Measurements from ENCODE around the gene BNIP3. TPM values are rescaled to one million over a fixed set of nuclear protein-coding genes. Genes with fewer than 3 reads are reported as not detected.

The BNIP3 gene
- total and polyA plus RNA-seq, 2 of the 13 experiments (the other 11 are each of a cell fraction or from before 2014, with no cell fraction given) = 73.7 to 223 TPM

- no peak; the same call in none of the 2 replicates for TF ChIP-seq TARDBP (CRISPR knock-in tag; IDR thresholded peaks at IDR 0.05)
- TF ChIP-seq MBNL3 (CRISPR knock-in tag; conservative IDR thresholded peaks at IDR 0.05) = no peak
- TF ChIP-seq, protein P1, sequence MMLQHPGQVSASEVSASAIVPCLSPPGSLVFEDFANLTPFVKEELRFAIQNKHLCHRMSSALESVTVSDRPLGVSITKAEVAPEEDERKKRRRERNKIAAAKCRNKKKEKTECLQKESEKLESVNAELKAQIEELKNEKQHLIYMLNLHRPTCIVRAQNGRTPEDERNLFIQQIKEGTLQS (CRISPR knock-in tag; IDR thresholded peaks at IDR 0.05) = no peak
- no peak for TF ChIP-seq ZNF577 (CRISPR knock-in tag; IDR thresholded peaks at IDR 0.05; ENCODE audit: borderline replicate concordance, low read depth)
- TF ChIP-seq NKX3-1 (CRISPR knock-in tag; IDR thresholded peaks at IDR 0.05) = no peak
- no peak for TF ChIP-seq MAZ (IDR thresholded peaks at IDR 0.05; ENCODE audit: borderline replicate concordance, low read depth, low read length)
- 0 out of 2 replicates have a peak, but pooled peaks have one; percentile 17 for TF ChIP-seq MAZ (CRISPR knock-in tag; IDR thresholded peaks at IDR 0.05; ENCODE audit: low read depth)
- no peak for TF ChIP-seq AKNA (CRISPR knock-in tag; IDR thresholded peaks at IDR 0.05; ENCODE audit: borderline replicate concordance)
- TF ChIP-seq NFKB2 (CRISPR knock-in tag; IDR thresholded peaks at IDR 0.05; ENCODE audit: borderline replicate concordance) = 0 out of 2 replicates have a peak, but pooled peaks have one; percentile 31
- TF ChIP-seq ZNF3 (CRISPR knock-in tag; IDR thresholded peaks at IDR 0.05) = no peak
- TF ChIP-seq ZNF253 (CRISPR knock-in tag; IDR thresholded peaks at IDR 0.05; ENCODE audit: borderline replicate concordance) = peak; percentile 44; the same call in 1 of the 2 replicates
- TF ChIP-seq SNAI1 (CRISPR knock-in tag; IDR thresholded peaks at IDR 0.05; ENCODE audit: borderline replicate concordance) = 0 out of 2 replicates have a peak, but pooled peaks have one; percentile 33
- TF ChIP-seq CHCHD3 (CRISPR knock-in tag; IDR thresholded peaks at IDR 0.05) = no peak
- no peak for TF ChIP-seq ZIK1 (CRISPR knock-in tag; IDR thresholded peaks at IDR 0.05; ENCODE audit: borderline replicate concordance, low read depth)
- TF ChIP-seq, protein P2, sequence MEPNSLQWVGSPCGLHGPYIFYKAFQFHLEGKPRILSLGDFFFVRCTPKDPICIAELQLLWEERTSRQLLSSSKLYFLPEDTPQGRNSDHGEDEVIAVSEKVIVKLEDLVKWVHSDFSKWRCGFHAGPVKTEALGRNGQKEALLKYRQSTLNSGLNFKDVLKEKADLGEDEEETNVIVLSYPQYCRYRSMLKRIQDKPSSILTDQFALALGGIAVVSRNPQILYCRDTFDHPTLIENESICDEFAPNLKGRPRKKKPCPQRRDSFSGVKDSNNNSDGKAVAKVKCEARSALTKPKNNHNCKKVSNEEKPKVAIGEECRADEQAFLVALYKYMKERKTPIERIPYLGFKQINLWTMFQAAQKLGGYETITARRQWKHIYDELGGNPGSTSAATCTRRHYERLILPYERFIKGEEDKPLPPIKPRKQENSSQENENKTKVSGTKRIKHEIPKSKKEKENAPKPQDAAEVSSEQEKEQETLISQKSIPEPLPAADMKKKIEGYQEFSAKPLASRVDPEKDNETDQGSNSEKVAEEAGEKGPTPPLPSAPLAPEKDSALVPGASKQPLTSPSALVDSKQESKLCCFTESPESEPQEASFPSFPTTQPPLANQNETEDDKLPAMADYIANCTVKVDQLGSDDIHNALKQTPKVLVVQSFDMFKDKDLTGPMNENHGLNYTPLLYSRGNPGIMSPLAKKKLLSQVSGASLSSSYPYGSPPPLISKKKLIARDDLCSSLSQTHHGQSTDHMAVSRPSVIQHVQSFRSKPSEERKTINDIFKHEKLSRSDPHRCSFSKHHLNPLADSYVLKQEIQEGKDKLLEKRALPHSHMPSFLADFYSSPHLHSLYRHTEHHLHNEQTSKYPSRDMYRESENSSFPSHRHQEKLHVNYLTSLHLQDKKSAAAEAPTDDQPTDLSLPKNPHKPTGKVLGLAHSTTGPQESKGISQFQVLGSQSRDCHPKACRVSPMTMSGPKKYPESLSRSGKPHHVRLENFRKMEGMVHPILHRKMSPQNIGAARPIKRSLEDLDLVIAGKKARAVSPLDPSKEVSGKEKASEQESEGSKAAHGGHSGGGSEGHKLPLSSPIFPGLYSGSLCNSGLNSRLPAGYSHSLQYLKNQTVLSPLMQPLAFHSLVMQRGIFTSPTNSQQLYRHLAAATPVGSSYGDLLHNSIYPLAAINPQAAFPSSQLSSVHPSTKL (CRISPR knock-in tag; IDR thresholded peaks at IDR 0.05) = peak; percentile 37; the same call in 1 of the 2 replicates
- no peak for TF ChIP-seq CENPBD1 (CRISPR knock-in tag; IDR thresholded peaks at IDR 0.05; ENCODE audit: borderline replicate concordance, low read depth)
- TF ChIP-seq ZNF430 (CRISPR knock-in tag; IDR thresholded peaks at IDR 0.05) = 0 out of 2 replicates have a peak, but pooled peaks have one; percentile 33
- no peak for TF ChIP-seq DNMT1 (CRISPR knock-in tag; IDR thresholded peaks at IDR 0.05)
- TF ChIP-seq TSC22D2 (CRISPR knock-in tag; IDR thresholded peaks at IDR 0.05; ENCODE audit: borderline replicate concordance) = 0 out of 2 replicates have a peak, but pooled peaks have one; percentile 34
- no peak for TF ChIP-seq THAP11 (CRISPR knock-in tag; IDR thresholded peaks at IDR 0.05)
Observed at GRCh38 chr10:131998050-131998844, 16.5 kb upstream of the BNIP3 start (continued).

Measured in HepG2 (cell line).